Fibroblast of lung (primary cell): ENCODE measurements around the gene COG8.

Experiments used
- EZH2 ChIP-seq: IDR thresholded peaks from 2 replicates; pipeline ENCODE4 v1.5.1; 2012; ENCODE audit warnings: low read length, control low read depth, mild to moderate bottlenecking; ENCODE audit errors: missing control alignments
- TF ChIP-seq, protein P1 (sequence below), 2 donors: IDR thresholded peaks in 1 of 2; conservative IDR thresholded peaks in 1 of 2; 1 replicate in 1 of 2; 2 replicates in 1 of 2; pipeline ENCODE4 v1.5.1; 2011 to 2012; ENCODE audit warnings: low read length in 2 of 2, control low read depth in 1 of 2, inconsistent platforms in 1 of 2, low read depth in 1 of 2, mild to moderate bottlenecking in 1 of 2

DNA sequence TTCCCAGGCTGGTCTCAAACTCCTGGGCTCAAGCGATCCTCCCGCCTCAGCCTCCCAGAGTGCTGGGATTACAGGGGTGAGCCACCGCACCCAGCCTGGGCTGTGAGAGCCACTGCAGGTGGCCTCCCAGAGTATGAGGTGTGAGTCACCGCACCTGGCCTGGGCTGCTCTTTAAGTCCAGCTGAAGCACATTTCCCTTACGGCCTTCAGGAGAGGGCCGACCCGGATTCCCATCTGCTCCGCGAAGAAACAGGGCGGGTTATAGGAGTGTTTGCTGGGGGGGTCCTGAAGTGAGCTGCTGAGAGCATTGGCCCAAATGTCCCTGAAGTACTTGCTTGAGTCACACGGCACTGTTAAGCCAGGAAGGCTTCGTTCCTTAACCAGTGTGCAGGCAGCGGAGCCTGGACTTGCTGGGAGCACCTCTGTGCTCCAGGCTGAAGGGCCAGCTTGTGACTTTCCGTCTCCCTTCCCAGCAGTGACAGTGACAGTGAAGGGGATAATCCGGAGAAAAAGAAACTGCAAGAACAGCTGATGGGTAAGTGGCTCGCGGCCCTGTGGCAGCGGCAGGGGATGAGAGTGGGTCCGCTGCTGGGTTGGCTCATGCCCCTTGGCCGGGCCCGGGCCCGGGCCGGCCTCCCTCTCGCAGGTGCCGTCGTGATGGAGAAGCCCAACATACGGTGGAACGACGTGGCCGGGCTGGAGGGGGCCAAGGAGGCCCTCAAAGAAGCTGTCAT, 21.0 kb downstream of the COG8 start:
- TF ChIP-seq, protein P1, sequence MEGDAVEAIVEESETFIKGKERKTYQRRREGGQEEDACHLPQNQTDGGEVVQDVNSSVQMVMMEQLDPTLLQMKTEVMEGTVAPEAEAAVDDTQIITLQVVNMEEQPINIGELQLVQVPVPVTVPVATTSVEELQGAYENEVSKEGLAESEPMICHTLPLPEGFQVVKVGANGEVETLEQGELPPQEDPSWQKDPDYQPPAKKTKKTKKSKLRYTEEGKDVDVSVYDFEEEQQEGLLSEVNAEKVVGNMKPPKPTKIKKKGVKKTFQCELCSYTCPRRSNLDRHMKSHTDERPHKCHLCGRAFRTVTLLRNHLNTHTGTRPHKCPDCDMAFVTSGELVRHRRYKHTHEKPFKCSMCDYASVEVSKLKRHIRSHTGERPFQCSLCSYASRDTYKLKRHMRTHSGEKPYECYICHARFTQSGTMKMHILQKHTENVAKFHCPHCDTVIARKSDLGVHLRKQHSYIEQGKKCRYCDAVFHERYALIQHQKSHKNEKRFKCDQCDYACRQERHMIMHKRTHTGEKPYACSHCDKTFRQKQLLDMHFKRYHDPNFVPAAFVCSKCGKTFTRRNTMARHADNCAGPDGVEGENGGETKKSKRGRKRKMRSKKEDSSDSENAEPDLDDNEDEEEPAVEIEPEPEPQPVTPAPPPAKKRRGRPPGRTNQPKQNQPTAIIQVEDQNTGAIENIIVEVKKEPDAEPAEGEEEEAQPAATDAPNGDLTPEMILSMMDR (conservative IDR thresholded peaks at IDR 0.05 in 1 of 2, IDR thresholded peaks at IDR 0.05 in 1 of 2; ENCODE audit: low read depth in 1 of 2, low read length in 2 of 2): no peak
- TF ChIP-seq EZH2: no peak
